ENCODE results near the gene OR9A4.
"Not testable (repeated sequence)": the region's sequence is repeated elsewhere in the genome, so short reads cannot be mapped to it uniquely, and the experiment has no call there.

The OR9A4 gene, protein sequence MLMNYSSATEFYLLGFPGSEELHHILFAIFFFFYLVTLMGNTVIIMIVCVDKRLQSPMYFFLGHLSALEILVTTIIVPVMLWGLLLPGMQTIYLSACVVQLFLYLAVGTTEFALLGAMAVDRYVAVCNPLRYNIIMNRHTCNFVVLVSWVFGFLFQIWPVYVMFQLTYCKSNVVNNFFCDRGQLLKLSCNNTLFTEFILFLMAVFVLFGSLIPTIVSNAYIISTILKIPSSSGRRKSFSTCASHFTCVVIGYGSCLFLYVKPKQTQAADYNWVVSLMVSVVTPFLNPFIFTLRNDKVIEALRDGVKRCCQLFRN

DNA sequence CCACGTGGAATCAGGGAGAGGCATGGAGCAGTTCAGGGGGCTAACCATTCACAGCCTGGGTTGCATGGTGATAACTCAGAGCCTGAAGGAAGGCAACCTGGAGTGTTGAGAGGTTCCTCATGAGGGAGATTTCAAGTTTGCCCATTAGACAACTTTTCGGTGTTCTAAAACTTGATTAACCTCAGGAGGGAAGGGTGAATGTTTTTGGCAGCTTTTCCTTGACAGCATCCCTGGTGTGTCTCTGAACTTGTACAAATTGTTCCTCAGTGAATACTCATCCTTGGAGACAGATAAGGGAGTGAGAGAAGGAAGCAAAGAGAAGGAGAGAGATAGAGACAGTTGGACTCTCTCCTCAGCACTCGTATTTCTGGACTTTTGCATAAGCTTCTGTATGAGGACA, at the start of gene OR9A4:
TSS of gene OR9A4 (plus strand) at position 301 of the 400 bp plus-strand sequence. CDS start 2,477 bp downstream, outside the sequence.
- Mint-ChIP-seq H3K4me3 (no peak within 1 kb of the TSS), H3K4me1 (no peaks in the 10 kb centered on the region), H3K27ac (no peak within 1 kb of the TSS), H3K27me3 (no peaks in the 10 kb centered on the region), H3K9me3 (peaks cover 3% of the 10 kb centered on the region), H3K36me3 (no peaks in the 10 kb centered on the region)
- no peak for DNase-seq (ENCODE audit: low spot score in 2 of 2)
- no peak for ATAC-seq (ENCODE audit: low read depth)

GRCh38 chr7:141866974-141867373, 49.2 kb upstream of the OR9A4 start:
- H3K36me3 Mint-ChIP-seq, result no peaks in the 10 kb centered on the region
- H3K4me3 Mint-ChIP-seq, result no peak overlapping the region
- H3K27ac Mint-ChIP-seq, result no peak overlapping the region
- DNase-seq (ENCODE audit: low spot score in 2 of 2) (no peak), ATAC-seq (ENCODE audit: low read depth) (no peak)
- peaks cover 7% of the 10 kb centered on the region for H3K9me3 Mint-ChIP-seq
- peaks cover 4% of the 10 kb centered on the region for H3K27me3 Mint-ChIP-seq
- no peaks in the 10 kb centered on the region for H3K4me1 Mint-ChIP-seq

GRCh38 chr7:141872931-141873330, 43.3 kb upstream of the OR9A4 start:
- DNase-seq (ENCODE audit: low spot score in 2 of 2) (no peak), ATAC-seq (ENCODE audit: low read depth) (no peak)
- no peak overlapping the region for H3K4me3 Mint-ChIP-seq
- peaks cover 9% of the 10 kb centered on the region for H3K9me3 Mint-ChIP-seq
- H3K27me3 Mint-ChIP-seq, result no peaks in the 10 kb centered on the region
- no peak overlapping the region for H3K27ac Mint-ChIP-seq
- H3K4me1 Mint-ChIP-seq, result no peaks in the 10 kb centered on the region
- no peaks in the 10 kb centered on the region for H3K36me3 Mint-ChIP-seq

DNA sequence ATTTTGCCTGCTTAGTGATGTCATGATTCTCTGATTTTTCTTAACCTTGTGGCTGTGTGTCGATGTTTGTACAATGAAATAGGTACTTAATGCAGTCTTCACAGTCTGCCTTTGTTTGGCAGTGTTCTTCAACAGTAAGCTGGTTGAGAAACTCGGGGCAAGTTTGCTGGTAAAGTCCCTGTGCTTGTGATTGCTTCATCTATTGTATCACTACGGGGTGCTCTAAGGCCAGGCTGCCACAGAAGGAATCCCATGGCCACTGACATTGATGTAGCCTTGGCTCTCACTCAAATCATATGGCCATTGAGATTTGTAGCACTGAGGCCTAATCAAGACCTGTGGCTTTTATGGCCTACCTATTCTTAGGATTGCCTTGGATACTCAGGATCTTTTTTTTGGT, 41.4 kb upstream of the OR9A4 start:
- H3K27ac Mint-ChIP-seq, result no peak overlapping the region
- H3K9me3 Mint-ChIP-seq, result peaks cover 11% of the 10 kb centered on the region
- no peaks in the 10 kb centered on the region for H3K27me3 Mint-ChIP-seq
- H3K4me3 Mint-ChIP-seq, result no peak overlapping the region
- H3K4me1 Mint-ChIP-seq, result no peaks in the 10 kb centered on the region
- ATAC-seq (ENCODE audit: low read depth), result no peak
- DNase-seq (ENCODE audit: low spot score in 2 of 2), result no peak
- no peaks in the 10 kb centered on the region for H3K36me3 Mint-ChIP-seq

DNA sequence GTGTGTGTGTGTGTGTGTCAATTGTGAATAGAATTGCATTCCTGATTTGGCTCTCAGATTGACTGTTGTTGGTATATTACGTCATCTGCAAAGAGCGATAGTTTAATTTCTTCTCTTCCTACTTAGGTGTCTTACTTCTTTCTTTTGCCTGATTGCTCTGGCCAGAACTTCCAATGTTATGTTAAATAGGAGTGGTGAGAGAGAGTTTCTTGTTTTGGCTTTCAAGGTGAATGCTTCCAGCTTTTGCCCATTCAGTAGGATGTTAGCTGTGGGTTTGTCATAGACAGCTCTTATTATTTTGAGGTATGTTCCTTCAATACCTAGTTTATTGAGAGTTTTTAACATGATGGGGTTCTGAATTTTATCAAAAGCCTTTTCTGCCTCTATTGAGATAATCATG, 40.7 kb upstream of the OR9A4 start:
- H3K36me3 Mint-ChIP-seq, result no peaks in the 10 kb centered on the region
- H3K27me3 Mint-ChIP-seq, result no peaks in the 10 kb centered on the region
- ATAC-seq (ENCODE audit: low read depth) (no peak), DNase-seq (ENCODE audit: low spot score in 2 of 2) (no peak)
- no peak overlapping the region for H3K27ac Mint-ChIP-seq
- no peaks in the 10 kb centered on the region for H3K4me1 Mint-ChIP-seq
- no peak overlapping the region for H3K4me3 Mint-ChIP-seq
- H3K9me3 Mint-ChIP-seq, result peaks cover 8% of the 10 kb centered on the region

DNA sequence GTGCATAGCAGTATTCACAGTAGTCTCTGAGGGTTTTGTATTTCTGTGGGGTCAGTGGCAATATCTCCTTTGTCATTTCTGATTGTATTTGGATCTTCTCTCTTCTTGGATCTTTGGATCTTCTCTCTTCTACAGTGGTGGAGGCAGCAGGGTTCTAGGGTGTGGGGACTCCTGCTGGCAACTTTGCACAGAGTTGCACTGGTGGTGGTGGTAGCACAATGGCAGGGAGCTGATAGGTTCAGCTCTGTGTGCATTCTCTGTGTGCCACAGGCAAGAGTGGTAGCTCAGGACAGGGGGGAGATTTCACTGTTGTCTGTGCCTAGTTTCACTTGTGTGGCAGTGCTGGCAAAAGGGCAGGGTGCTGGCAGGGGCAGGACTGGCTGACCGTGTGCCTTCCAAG, 39.8 kb upstream of the OR9A4 start:
- ATAC-seq (ENCODE audit: low read depth) (no peak), DNase-seq (ENCODE audit: low spot score in 2 of 2) (no peak)
- Mint-ChIP-seq H3K27me3 (no peaks in the 10 kb centered on the region), H3K4me3 (no peak overlapping the region), H3K27ac (no peak overlapping the region), H3K4me1 (no peaks in the 10 kb centered on the region), H3K9me3 (peaks cover 5% of the 10 kb centered on the region), H3K36me3 (no peaks in the 10 kb centered on the region)

DNA sequence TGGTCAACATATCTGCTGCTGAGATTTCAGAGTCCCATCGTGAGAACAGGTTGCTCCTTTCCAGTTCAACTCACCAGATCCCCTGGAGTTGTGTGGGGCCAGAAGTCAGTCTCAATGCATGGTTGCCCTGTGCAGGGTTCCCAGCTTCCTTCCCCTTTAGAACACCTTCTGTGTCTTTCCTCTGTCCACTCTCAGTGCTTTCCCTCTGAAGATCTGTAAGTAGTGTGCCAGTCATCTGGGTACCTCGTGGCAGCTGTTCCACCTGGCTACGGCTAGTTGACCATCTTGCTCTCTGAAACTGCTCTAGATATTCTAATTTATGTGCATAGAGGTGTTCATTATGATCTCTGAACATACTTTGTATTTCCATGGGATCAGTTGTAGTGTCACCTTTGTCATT, 38.8 kb upstream of the OR9A4 start:
- H3K9me3 Mint-ChIP-seq, result peaks cover 5% of the 10 kb centered on the region
- H3K4me1 Mint-ChIP-seq, result no peaks in the 10 kb centered on the region
- H3K4me3 Mint-ChIP-seq, result no peak overlapping the region
- no peak overlapping the region for H3K27ac Mint-ChIP-seq
- DNase-seq (ENCODE audit: low spot score in 2 of 2) (no peak), ATAC-seq (ENCODE audit: low read depth) (no peak)
- no peaks in the 10 kb centered on the region for H3K27me3 Mint-ChIP-seq
- H3K36me3 Mint-ChIP-seq, result no peaks in the 10 kb centered on the region

GRCh38 chr7:141880960-141881359, 35.2 kb upstream of the OR9A4 start:
- ATAC-seq (ENCODE audit: low read depth), result no peak

DNA sequence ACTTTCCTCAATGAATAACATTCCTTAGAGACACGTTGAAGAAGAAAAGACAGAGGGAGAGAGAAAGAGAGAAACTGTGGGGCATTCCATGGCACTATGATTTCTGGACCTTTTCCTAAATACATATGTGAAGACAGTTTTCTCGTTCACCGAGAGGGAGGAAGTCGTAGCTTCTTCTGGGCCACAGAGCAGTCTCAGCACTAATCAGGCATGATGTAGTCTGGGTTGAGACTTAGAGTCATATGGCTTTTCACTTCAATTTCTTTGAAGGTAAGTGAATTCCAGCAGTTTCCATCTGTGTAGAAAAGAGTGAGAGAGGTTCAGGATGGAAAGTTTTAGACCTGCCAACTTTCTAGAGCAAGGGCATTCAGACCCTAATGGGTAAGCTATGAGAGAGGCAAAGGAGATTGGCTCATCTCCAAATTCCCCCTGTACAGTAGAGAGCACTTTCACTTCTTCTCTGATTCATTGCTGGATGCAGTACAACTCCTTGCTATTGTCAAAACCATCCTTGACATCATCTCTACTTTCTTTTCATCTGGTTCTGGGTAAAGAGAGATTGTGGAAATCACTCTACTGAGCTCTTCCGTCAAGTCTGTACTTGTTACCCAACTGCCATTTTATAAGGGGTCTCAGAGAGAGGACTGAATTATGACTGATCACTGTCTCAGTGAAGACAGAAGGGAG, 31.5 kb upstream of the OR9A4 start:
- ATAC-seq (ENCODE audit: low read depth) (no peak), DNase-seq (ENCODE audit: low spot score in 2 of 2) (no peak)
- H3K36me3 Mint-ChIP-seq, result no peaks in the 10 kb centered on the region
- no peak overlapping the region for H3K27ac Mint-ChIP-seq
- peaks cover 2% of the 10 kb centered on the region for H3K27me3 Mint-ChIP-seq
- no peaks in the 10 kb centered on the region for H3K4me1 Mint-ChIP-seq
- no peak overlapping the region for H3K4me3 Mint-ChIP-seq
- H3K9me3 Mint-ChIP-seq, result peaks cover 3% of the 10 kb centered on the region

More at GRCh38 chr7:141880960-141881359, 35.2 kb upstream of the OR9A4 start:
- Mint-ChIP-seq H3K36me3 (no peaks in the 10 kb centered on the region), H3K9me3 (peaks cover 4% of the 10 kb centered on the region), H3K27ac (no peak overlapping the region), H3K27me3 (no peaks in the 10 kb centered on the region), H3K4me3 (no peak overlapping the region), H3K4me1 (no peaks in the 10 kb centered on the region)
- no peak for DNase-seq (ENCODE audit: low spot score in 2 of 2)

- Mint-ChIP-seq H3K9me3 (peaks cover 3% of the 10 kb centered on the region), H3K4me1 (no peaks in the 10 kb centered on the region), H3K36me3 (no peaks in the 10 kb centered on the region), H3K27me3 (peaks cover 2% of the 10 kb centered on the region), H3K4me3 (no peak overlapping the region), H3K27ac (no peak overlapping the region)
- DNase-seq (ENCODE audit: low spot score in 2 of 2), result no peak
- no peak for ATAC-seq (ENCODE audit: low read depth)
Observed at GRCh38 chr7:141889321-141889720, 26.9 kb upstream of the OR9A4 start.

- no peaks in the 10 kb centered on the region for H3K36me3 Mint-ChIP-seq
- no peak for DNase-seq (ENCODE audit: low spot score in 2 of 2)
- no peak overlapping the region for H3K4me3 Mint-ChIP-seq
- peaks cover 2% of the 10 kb centered on the region for H3K27me3 Mint-ChIP-seq
- ATAC-seq (ENCODE audit: low read depth), result no peak
- no peaks in the 10 kb centered on the region for H3K4me1 Mint-ChIP-seq
- peaks cover 3% of the 10 kb centered on the region for H3K9me3 Mint-ChIP-seq
- H3K27ac Mint-ChIP-seq, result no peak overlapping the region
Observed at GRCh38 chr7:141891336-141891735, 24.9 kb upstream of the OR9A4 start.

- H3K4me3 Mint-ChIP-seq; H3K27ac Mint-ChIP-seq; ATAC-seq (ENCODE audit: low read depth); DNase-seq (ENCODE audit: low spot score in 2 of 2); H3K27me3 Mint-ChIP-seq; H3K36me3 Mint-ChIP-seq; H3K9me3 Mint-ChIP-seq; H3K4me1 Mint-ChIP-seq: not testable (repeated sequence)
Observed at GRCh38 chr7:141899366-141899765, 16.8 kb upstream of the OR9A4 start.

GRCh38 chr7:141906285-141906684, 9.9 kb upstream of the OR9A4 start:
- H3K4me3 Mint-ChIP-seq, result no peak overlapping the region
- H3K27me3 Mint-ChIP-seq, result peaks cover 6% of the 10 kb centered on the region
- peaks cover 2% of the 10 kb centered on the region for H3K9me3 Mint-ChIP-seq
- no peak overlapping the region for H3K27ac Mint-ChIP-seq
- DNase-seq (ENCODE audit: low spot score in 2 of 2) (no peak), ATAC-seq (ENCODE audit: low read depth) (no peak)
- H3K4me1 Mint-ChIP-seq, result no peaks in the 10 kb centered on the region
- H3K36me3 Mint-ChIP-seq, result no peaks in the 10 kb centered on the region

GRCh38 chr7:141911391-141911790, 4.8 kb upstream of the OR9A4 start:
- Mint-ChIP-seq H3K27ac (no peak overlapping the region), H3K36me3 (no peaks in the 10 kb centered on the region), H3K4me1 (no peaks in the 10 kb centered on the region), H3K4me3 (no peak overlapping the region), H3K9me3 (peaks cover 1% of the 10 kb centered on the region), H3K27me3 (peaks cover 3% of the 10 kb centered on the region)
- ATAC-seq (ENCODE audit: low read depth) (no peak), DNase-seq (ENCODE audit: low spot score in 2 of 2) (no peak)

DNA sequence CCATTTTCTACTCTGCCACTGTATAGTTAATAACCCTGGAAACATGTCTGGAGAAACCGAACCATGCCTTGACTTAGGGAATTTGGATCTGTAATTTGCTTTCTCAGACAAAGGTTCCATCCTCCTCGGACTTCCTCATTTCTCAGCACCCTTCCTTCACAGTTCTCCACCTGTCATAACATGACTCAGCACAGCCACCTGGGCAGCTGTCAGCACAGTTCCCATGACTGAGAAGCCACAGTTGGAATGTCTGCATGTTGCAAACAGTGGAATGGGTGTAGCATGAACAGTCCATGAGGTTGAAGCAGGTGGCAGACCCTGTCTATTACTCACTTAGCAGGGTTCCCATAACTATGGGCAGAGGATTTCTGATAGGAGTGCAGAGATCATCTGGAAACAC, 634 bp upstream of the OR9A4 start:
- peaks cover 3% of the 10 kb centered on the region for H3K27me3 Mint-ChIP-seq
- ATAC-seq (ENCODE audit: low read depth) (no peak), DNase-seq (ENCODE audit: low spot score in 2 of 2) (no peak)
- H3K9me3 Mint-ChIP-seq, result peaks cover 3% of the 10 kb centered on the region
- no peak overlapping the region for H3K27ac Mint-ChIP-seq
- no peaks in the 10 kb centered on the region for H3K4me1 Mint-ChIP-seq
- H3K36me3 Mint-ChIP-seq, result no peaks in the 10 kb centered on the region
- H3K4me3 Mint-ChIP-seq, result no peak overlapping the region

Data from memory B cell (primary cell).